Vagina (tissue), 2 donors: ENCODE results near the gene PI16.

Experiments
- CTCF ChIP-seq, 3 experiments: fragments of 450-650 bp in 2 of 3; fragments of 200-600 bp in 1 of 3; sonication (generic) in 1 of 3; IDR thresholded peaks; one replicate each; pipeline ENCODE4 v1.5.1; 2017 to 2019; ENCODE audit warnings: antibody characterized with exemption in 3 of 3, mild to moderate bottlenecking in 2 of 3, moderate library complexity in 2 of 3
- POLR2A ChIP-seq, 2 donors: fragments of 450-650 bp; IDR thresholded peaks; one replicate each; pipeline ENCODE4 v1.6.1; 2017; ENCODE audit warnings: antibody characterized with exemption in 2 of 2, mild to moderate bottlenecking in 2 of 2, moderate library complexity in 2 of 2

GRCh38 chr6:36912586-36912985 lies 42.0 kb upstream of the PI16 start:
- TF ChIP-seq CTCF (IDR thresholded peaks at IDR 0.05) (no peak), POLR2A (IDR thresholded peaks at IDR 0.05) (no peak)
